Mesenchymal stem cell (in vitro differentiated cells and primary cell): Measurements from ENCODE around the gene CCS.

Source experiments
- DNase-seq: peaks from one replicate; pipeline ENCODE4 v3.0.0-alpha.2; 2013
- H2AFZ ChIP-seq: one replicate; pipeline ENCODE4 v1.6.1; 2013; ENCODE audit warnings: low read depth, mild to moderate bottlenecking, control low read depth, inconsistent platforms, low read length, moderate library complexity
- H2AK5ac ChIP-seq: 2 replicates; pipeline ENCODE4 v1.6.1; 2013; ENCODE audit warnings: low read length, moderate library complexity, mild to moderate bottlenecking, inconsistent platforms; ENCODE audit not compliant: severe bottlenecking
- H2BK120ac ChIP-seq: one replicate; pipeline ENCODE4 v1.6.1; 2013; ENCODE audit warnings: low read depth, mild to moderate bottlenecking, inconsistent platforms, low read length, moderate library complexity
- H2BK12ac ChIP-seq, 2 experiments: one replicate each; pipeline ENCODE4 v1.6.1; 2013; ENCODE audit warnings: inconsistent platforms in 2 of 2, low read length in 2 of 2, mild to moderate bottlenecking in 2 of 2, moderate library complexity in 2 of 2, control low read depth in 1 of 2
- H2BK15ac ChIP-seq: one replicate; pipeline ENCODE4 v1.6.1; 2013; ENCODE audit warnings: mild to moderate bottlenecking, low read depth, inconsistent platforms; ENCODE audit not compliant: poor library complexity, severe bottlenecking
- H2BK5ac ChIP-seq: 2 replicates; pipeline ENCODE4 v1.6.1; 2013; ENCODE audit warnings: low read depth, mild to moderate bottlenecking, low read length, control low read depth, inconsistent platforms; ENCODE audit not compliant: poor library complexity, severe bottlenecking
- H3K14ac ChIP-seq, 2 experiments: one replicate each; pipeline ENCODE4 v1.6.1; 2013; ENCODE audit warnings: inconsistent platforms in 2 of 2, low read length in 2 of 2, control low read depth in 1 of 2, mild to moderate bottlenecking in 1 of 2, moderate library complexity in 1 of 2
- H3K18ac ChIP-seq, 2 experiments: one replicate each; pipeline ENCODE4 v1.6.1; 2013; ENCODE audit warnings: inconsistent platforms in 2 of 2, low read length in 2 of 2, control low read depth in 1 of 2, low read depth in 1 of 2, mild to moderate bottlenecking in 1 of 2
- H3K23ac ChIP-seq, 2 experiments: one replicate each; pipeline ENCODE4 v1.6.1; 2013; ENCODE audit warnings: inconsistent platforms in 2 of 2, low read length in 2 of 2, mild to moderate bottlenecking in 2 of 2, moderate library complexity in 2 of 2, control low read depth in 1 of 2
- H3K27ac ChIP-seq: 2 replicates; pipeline ENCODE4 v1.5.1; 2013; ENCODE audit warnings: mild to moderate bottlenecking, moderate library complexity, low read length, control low read depth, inconsistent platforms; ENCODE audit not compliant: poor library complexity, severe bottlenecking
- H3K27me3 ChIP-seq, 2 experiments: 2 replicates each; pipeline versions ENCODE4 v1.6.1 to v1.7.0; 2013; ENCODE audit warnings: low read length in 2 of 2, mild to moderate bottlenecking in 2 of 2, moderate library complexity in 2 of 2, control low read depth in 1 of 2, inconsistent platforms in 1 of 2; ENCODE audit not compliant: control insufficient read depth in 1 of 2, insufficient read depth in 1 of 2
- H3K36me3 ChIP-seq, 2 experiments: 2 replicates each; pipeline versions ENCODE4 v1.6.1 to v1.7.0; 2013; ENCODE audit warnings: low read length in 2 of 2, control low read depth in 1 of 2, inconsistent platforms in 1 of 2, low read depth in 1 of 2, mild to moderate bottlenecking in 1 of 2; ENCODE audit not compliant: insufficient read depth in 2 of 2, control insufficient read depth in 1 of 2
- H3K4ac ChIP-seq, 2 experiments: one replicate each; pipeline ENCODE4 v1.6.1; 2013; ENCODE audit warnings: inconsistent platforms in 2 of 2, low read length in 2 of 2, mild to moderate bottlenecking in 2 of 2, moderate library complexity in 2 of 2, control low read depth in 1 of 2, low read depth in 1 of 2
- H3K4me1 ChIP-seq: 2 replicates; pipeline ENCODE4 v1.6.1; 2013; ENCODE audit warnings: low read depth, low read length, control low read depth; ENCODE audit not compliant: control insufficient read depth, insufficient read depth
- H3K4me2 ChIP-seq: 2 replicates; pipeline ENCODE4 v1.6.1; 2013; ENCODE audit warnings: low read length, mild to moderate bottlenecking, inconsistent platforms; ENCODE audit not compliant: poor library complexity, severe bottlenecking
- H3K4me3 ChIP-seq, 2 experiments: 2 replicates each; pipeline versions ENCODE4 v1.5.1 to v1.7.0; 2013; ENCODE audit warnings: low read length in 2 of 2, mild to moderate bottlenecking in 2 of 2, control low read depth in 1 of 2, low read depth in 1 of 2; ENCODE audit not compliant: insufficient read depth in 1 of 2
- H3K79me1 ChIP-seq: replicated peaks from 2 replicates; pipeline ENCODE4 v1.6.1; 2013; ENCODE audit warnings: mild to moderate bottlenecking, control low read depth, low read length, inconsistent platforms; ENCODE audit not compliant: poor library complexity, severe bottlenecking
- H3K9ac ChIP-seq: 2 replicates; pipeline ENCODE4 v1.7.0; 2013; ENCODE audit warnings: mild to moderate bottlenecking, low read length, moderate library complexity
- H3K9me3 ChIP-seq: 2 replicates; pipeline ENCODE4 v1.7.0; 2013; ENCODE audit warnings: mild to moderate bottlenecking, low read length; ENCODE audit not compliant: control insufficient read depth
- H4K8ac ChIP-seq: one replicate; pipeline ENCODE4 v1.6.1; 2013; ENCODE audit warnings: inconsistent platforms, mild to moderate bottlenecking, low read length, moderate library complexity
- H4K91ac ChIP-seq: one replicate; pipeline ENCODE4 v1.6.1; 2013; ENCODE audit warnings: mild to moderate bottlenecking, low read length, inconsistent platforms
- WGBS: methylation state at CpG from one replicate; pipeline ENCODE4 v1.1.7; 2013; ENCODE audit warnings: mixed read lengths; 5-methylcytosine and 5-hydroxymethylcytosine counted together

Gene CCS

DNA sequence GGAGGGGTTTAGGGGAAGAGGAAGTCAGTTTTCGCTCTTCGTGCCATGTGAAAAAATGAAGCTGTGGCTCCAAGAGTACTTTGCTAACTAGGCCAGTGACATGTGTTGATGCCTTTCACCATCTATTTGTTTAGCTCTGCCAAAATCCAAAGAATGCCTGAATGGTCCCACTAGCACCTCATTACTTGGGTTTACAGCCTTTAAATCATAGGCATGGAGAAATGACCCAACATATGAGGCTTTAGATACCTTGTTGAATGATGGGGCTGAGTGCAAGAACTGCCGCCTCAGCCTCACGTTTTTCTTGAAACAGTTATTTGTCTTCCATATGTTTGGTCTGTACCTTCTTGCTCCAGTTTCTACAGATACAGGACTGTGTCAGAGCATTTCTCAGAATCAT lies 53.8 kb downstream of the CCS start:
- no peak overlapping the region for H3K27ac ChIP-seq
- no peak overlapping the region for H2BK15ac ChIP-seq
- no peak overlapping the region for H2AK5ac ChIP-seq
- H3K79me1 ChIP-seq = no peaks in the 10 kb centered on the region
- no peak overlapping the region for H3K18ac ChIP-seq
- H3K36me3 ChIP-seq = peaks cover 35 to 89% of the 10 kb centered on the region in 2 experiments
- no peak overlapping the region for H3K9ac ChIP-seq
- H2AFZ ChIP-seq = no peak overlapping the region
- H4K91ac ChIP-seq = no peak overlapping the region
- H3K27me3 ChIP-seq = no peaks in the 10 kb centered on the region
- H3K23ac ChIP-seq = no peak overlapping the region
- no peaks in the 10 kb centered on the region for H3K9me3 ChIP-seq
- DNase-seq = no peak
- 100% methylated on average over 4 of the region's 4 CpGs for WGBS
- H3K14ac ChIP-seq = no peak overlapping the region
- no peak overlapping the region for H2BK120ac ChIP-seq
- H3K4me1 ChIP-seq = peaks cover 14% of the 10 kb centered on the region
- H3K4me3 ChIP-seq = no peak overlapping the region
- no peak overlapping the region for H2BK12ac ChIP-seq
- no peak overlapping the region for H3K4me2 ChIP-seq
- H4K8ac ChIP-seq = no peak overlapping the region
- no peak overlapping the region for H2BK5ac ChIP-seq
- H3K4ac ChIP-seq = no peak overlapping the region

DNA sequence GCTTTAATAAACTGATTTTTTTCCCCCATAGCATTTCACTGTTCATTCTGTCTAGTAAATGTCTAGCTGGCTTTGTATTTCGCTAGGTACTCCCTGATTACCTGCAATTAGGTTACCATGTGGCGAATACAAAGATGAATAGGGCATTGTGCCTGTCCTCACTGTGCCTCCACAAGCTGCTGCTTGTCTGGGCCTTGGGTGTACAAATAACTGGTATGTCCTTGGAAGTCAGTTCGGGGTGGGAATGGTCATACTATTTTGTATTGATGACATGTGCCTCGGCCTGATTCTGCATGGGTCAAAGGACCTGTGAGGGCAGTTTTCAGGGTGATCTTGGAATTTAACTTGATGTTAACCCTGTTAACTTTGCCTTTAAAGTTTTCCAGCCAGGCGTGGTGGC lies 56.9 kb downstream of the CCS start:
- H3K14ac ChIP-seq = no peak overlapping the region
- no peak overlapping the region for H2BK15ac ChIP-seq
- H3K18ac ChIP-seq = no peak overlapping the region
- H3K23ac ChIP-seq = no peak overlapping the region
- no peak overlapping the region for H3K9ac ChIP-seq
- no peak overlapping the region for H4K91ac ChIP-seq
- no peak overlapping the region for H2BK120ac ChIP-seq
- no peak overlapping the region for H2AFZ ChIP-seq
- no peak overlapping the region for H2BK12ac ChIP-seq
- no peak overlapping the region for H3K4me2 ChIP-seq
- no peaks in the 10 kb centered on the region for H3K27me3 ChIP-seq
- no peaks in the 10 kb centered on the region for H3K9me3 ChIP-seq
- no peak overlapping the region for H2AK5ac ChIP-seq
- H2BK5ac ChIP-seq = no peak overlapping the region
- H3K36me3 ChIP-seq = peaks cover 45 to 75% of the 10 kb centered on the region in 2 experiments
- H3K4me1 ChIP-seq = peaks cover 5% of the 10 kb centered on the region
- H3K79me1 ChIP-seq = peaks cover 4% of the 10 kb centered on the region
- H3K4ac ChIP-seq = no peak overlapping the region
- H4K8ac ChIP-seq = no peak overlapping the region
- no peak overlapping the region for H3K4me3 ChIP-seq
- no peak overlapping the region for H3K27ac ChIP-seq
- no peak for DNase-seq
- WGBS = 98% methylated on average over 5 of the region's 5 CpGs

DNA sequence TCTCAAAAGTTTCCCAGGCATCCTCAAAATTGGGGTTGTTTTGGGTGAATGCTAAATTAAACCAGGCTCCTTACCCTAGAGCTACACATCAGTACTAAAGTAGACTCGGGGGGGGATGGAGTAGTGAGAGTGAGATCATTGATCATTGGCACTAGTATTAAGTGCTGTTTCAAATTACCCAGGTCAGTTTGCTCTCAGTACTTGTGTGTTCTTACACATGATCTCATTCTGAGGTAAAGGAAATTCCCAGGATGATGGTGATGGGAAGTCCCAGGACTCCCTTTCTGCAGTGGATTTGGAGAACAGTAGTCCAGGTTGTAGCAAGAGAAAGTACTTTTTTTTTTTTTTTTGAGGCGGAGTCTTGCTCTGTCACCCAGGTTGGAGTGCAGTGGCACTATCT lies 58.0 kb downstream of the CCS start:
- no peak overlapping the region for H3K4me2 ChIP-seq
- no peak overlapping the region for H3K14ac ChIP-seq
- H4K8ac ChIP-seq = no peak overlapping the region
- peaks cover 46 to 71% of the 10 kb centered on the region in 2 experiments for H3K36me3 ChIP-seq
- no peak overlapping the region for H2BK5ac ChIP-seq
- no peak overlapping the region for H2BK15ac ChIP-seq
- no peak overlapping the region for H3K4ac ChIP-seq
- no peak overlapping the region for H3K27ac ChIP-seq
- no peak overlapping the region for H2AK5ac ChIP-seq
- H3K18ac ChIP-seq = no peak overlapping the region
- DNase-seq = peak; percentile 69
- no peak overlapping the region for H2BK120ac ChIP-seq
- H4K91ac ChIP-seq = no peak overlapping the region
- no peaks in the 10 kb centered on the region for H3K27me3 ChIP-seq
- no peak overlapping the region for H3K9ac ChIP-seq
- peaks cover 6% of the 10 kb centered on the region for H3K79me1 ChIP-seq
- no peak overlapping the region for H2AFZ ChIP-seq
- H2BK12ac ChIP-seq = no peak overlapping the region
- peaks cover 4% of the 10 kb centered on the region for H3K4me1 ChIP-seq
- H3K4me3 ChIP-seq = no peak overlapping the region
- 95% methylated on average over 2 of the region's 2 CpGs for WGBS
- H3K9me3 ChIP-seq = no peaks in the 10 kb centered on the region
- H3K23ac ChIP-seq = no peak overlapping the region

DNA sequence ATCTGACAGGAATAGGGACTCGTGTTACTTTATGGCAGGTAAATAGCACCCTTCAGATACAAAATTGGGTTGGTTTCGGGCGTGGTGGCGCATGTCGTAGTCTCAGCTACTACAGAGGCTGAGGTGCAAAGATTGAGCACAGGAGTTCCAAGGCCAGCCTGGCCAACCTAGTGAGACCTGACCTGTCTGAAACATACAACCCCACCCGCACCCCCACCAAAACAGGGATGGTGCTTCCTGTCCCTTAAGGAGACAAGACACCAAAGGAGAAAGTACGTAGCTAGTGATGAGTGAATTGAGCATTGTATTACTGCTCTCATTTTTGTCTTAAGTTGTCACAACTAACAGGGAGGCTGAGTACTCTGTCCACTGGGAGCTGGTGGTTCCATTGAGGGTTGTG lies 59.7 kb downstream of the CCS start:
- Histone ChIP-seq H4K91ac (no peak overlapping the region), H2BK15ac (no peak overlapping the region), H2BK5ac (no peak overlapping the region), H3K14ac (no peak overlapping the region), H3K18ac (no peak overlapping the region), H3K27me3 (no peaks in the 10 kb centered on the region), H3K4me1 (peaks cover 2% of the 10 kb centered on the region), H4K8ac (no peak overlapping the region), H2AFZ (no peak overlapping the region), H2AK5ac (no peak overlapping the region), H3K9me3 (no peaks in the 10 kb centered on the region), H2BK12ac (no peak overlapping the region), H3K4ac (no peak overlapping the region), H2BK120ac (no peak overlapping the region), H3K36me3 (peaks cover 54 to 66% of the 10 kb centered on the region in 2 experiments), H3K23ac (no peak overlapping the region), H3K9ac (no peak overlapping the region), H3K4me2 (no peak overlapping the region), H3K4me3 (no peak overlapping the region), H3K79me1 (peaks cover 8% of the 10 kb centered on the region), H3K27ac (no peak overlapping the region)
- no peak for DNase-seq
- 96% methylated on average over 6 of the region's 7 CpGs for WGBS
